WTC11 (cell line): ENCODE results near the gene NELL1.

Experiments
- CREB1 ChIP-seq: sonication (generic); formaldehyde crosslinking; IDR thresholded peaks from 2 replicates; pipeline ENCODE4 v1.8.0; 2023; ENCODE audit warnings: mild to moderate bottlenecking, missing genetic modification reagents
- CTCF ChIP-seq: fragments of 200-600 bp; IDR thresholded peaks from 2 replicates; pipeline ENCODE4 v1.8.0; 2022; ENCODE audit warnings: antibody characterized with exemption
- ESRRA ChIP-seq: sonication (generic); formaldehyde crosslinking; IDR thresholded peaks from 2 replicates; pipeline ENCODE4 v1.8.1; 2022; ENCODE audit warnings: mild to moderate bottlenecking, missing genetic modification reagents, borderline replicate concordance
- FOXJ3 ChIP-seq: sonication (generic); formaldehyde crosslinking; IDR thresholded peaks from 2 replicates; pipeline ENCODE4 v1.9.0; 2021; ENCODE audit warnings: missing genetic modification reagents, mild to moderate bottlenecking, borderline replicate concordance
- MAX ChIP-seq: sonication (generic); formaldehyde crosslinking; IDR thresholded peaks from 2 replicates; pipeline ENCODE4 v1.8.0; 2022; ENCODE audit warnings: mild to moderate bottlenecking, missing genetic modification reagents
- NR2C2 ChIP-seq: sonication (generic); formaldehyde crosslinking; IDR thresholded peaks from 2 replicates; pipeline ENCODE4 v1.8.0; 2022; ENCODE audit warnings: mild to moderate bottlenecking, missing genetic modification reagents
- RELA ChIP-seq: sonication (generic); formaldehyde crosslinking; IDR thresholded peaks from 2 replicates; pipeline ENCODE4 v1.8.1; 2022; ENCODE audit warnings: missing genetic modification reagents, mild to moderate bottlenecking, borderline replicate concordance
- SMAD4 ChIP-seq: sonication (generic); formaldehyde crosslinking; IDR thresholded peaks from 2 replicates; pipeline ENCODE4 v1.8.0; 2022; ENCODE audit warnings: mild to moderate bottlenecking, missing genetic modification reagents
- TCF7 ChIP-seq: sonication (generic); formaldehyde crosslinking; IDR thresholded peaks from 2 replicates; pipeline ENCODE4 v1.8.0; 2022; ENCODE audit warnings: mild to moderate bottlenecking, low read depth, missing genetic modification reagents, moderate library complexity
- TEAD4 ChIP-seq: sonication (generic); formaldehyde crosslinking; IDR thresholded peaks from 2 replicates; pipeline ENCODE4 v1.8.0; 2022; ENCODE audit warnings: mild to moderate bottlenecking, missing genetic modification reagents
- USF2 ChIP-seq: sonication (generic); formaldehyde crosslinking; IDR thresholded peaks from 2 replicates; pipeline ENCODE4 v1.8.1; 2023; ENCODE audit warnings: mild to moderate bottlenecking, missing genetic modification reagents, moderate library complexity
- ZNF416 ChIP-seq: fragments of 250-450 bp; sonication (Bioruptor Pico); IDR thresholded peaks from 2 replicates; pipeline ENCODE4 v1.9.0; 2021; ENCODE audit warnings: mild to moderate bottlenecking, inconsistent platforms
- ZNF423 ChIP-seq: fragments of 250-450 bp; sonication (Bioruptor Pico); IDR thresholded peaks from 2 replicates; pipeline ENCODE4 v2.1.2; 2022; ENCODE audit warnings: mild to moderate bottlenecking, moderate library complexity
- ZNF425 ChIP-seq: fragments of 250-450 bp; sonication (Bioruptor Pico); conservative IDR thresholded peaks from 2 replicates; pipeline ENCODE4 v1.9.0; 2021; ENCODE audit warnings: mild to moderate bottlenecking

GRCh38 chr11:21494946-21495345 is 825.6 kb downstream of the NELL1 start:
- TF ChIP-seq USF2 (CRISPR knock-in tag): no peak
- TF ChIP-seq ESRRA (CRISPR knock-in tag): no peak
- no peak for TF ChIP-seq FOXJ3 (CRISPR knock-in tag)
- no peak for TF ChIP-seq ZNF416 (CRISPR knock-in tag)
- TF ChIP-seq MAX (CRISPR knock-in tag): no peak
- no peak for TF ChIP-seq CTCF
- TF ChIP-seq ZNF425 (CRISPR knock-in tag): no peak
- no peak for TF ChIP-seq TEAD4
- no peak for TF ChIP-seq SMAD4 (CRISPR knock-in tag)
- TF ChIP-seq RELA (CRISPR knock-in tag): no peak
- no peak for TF ChIP-seq CREB1 (CRISPR knock-in tag)
- TF ChIP-seq ZNF423 (CRISPR knock-in tag): no peak
- TF ChIP-seq NR2C2 (CRISPR knock-in tag): no peak
- no peak for TF ChIP-seq TCF7 (CRISPR knock-in tag)
